HG03439 (cell line): ENCODE measurements around the gene RIMS4.

Experiments used
- ATAC-seq: cut with Tn5 transposase; IDR thresholded peaks from one replicate; pipeline ENCODE4 v1.9.1; 2021; ENCODE audit warnings: mild to moderate bottlenecking, moderate library complexity; ENCODE audit not compliant: unreplicated experiment

RIMS4 gene

DNA sequence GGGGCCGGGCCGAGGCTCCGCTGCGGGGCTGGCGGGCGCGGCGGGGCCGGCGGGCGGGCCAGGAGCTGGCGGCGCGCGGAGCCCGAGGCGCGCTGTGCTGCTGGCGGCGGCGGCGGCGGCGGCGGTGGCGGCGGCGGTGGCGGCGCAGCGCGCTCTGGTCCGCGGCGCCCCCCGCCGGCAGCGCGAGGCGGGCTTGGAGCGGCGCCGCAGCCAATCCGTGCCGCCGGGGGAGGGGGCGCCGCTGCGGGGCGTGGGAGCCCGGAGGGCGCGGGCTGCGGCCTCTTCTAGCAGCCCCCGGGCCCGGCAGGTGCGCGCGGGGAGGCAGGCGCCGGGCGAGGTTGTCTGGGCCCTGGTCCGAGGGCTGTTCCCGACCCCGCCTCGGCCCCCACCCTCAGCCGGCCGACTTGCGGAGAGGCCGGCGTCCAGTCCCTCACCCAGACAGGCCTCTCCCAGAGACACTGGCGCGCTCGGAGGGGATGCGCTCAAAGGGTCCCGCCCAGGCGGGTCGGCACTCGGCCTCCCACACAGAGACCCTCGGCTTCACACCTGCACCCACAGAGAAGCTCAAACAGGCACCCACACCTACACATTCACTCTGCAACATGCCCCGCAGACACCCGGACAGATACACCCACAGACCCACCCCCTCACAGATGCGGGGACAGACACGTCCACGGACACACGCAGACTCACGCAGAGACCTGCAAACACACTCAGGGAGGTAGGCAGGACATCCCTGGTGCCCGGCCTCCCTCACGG, at the start of gene RIMS4:
Gene RIMS4 (minus strand): TSS at position 156 of the 759 bp plus-strand sequence. CDS start 275 bp downstream, outside the sequence.
- no peak for ATAC-seq

DNA sequence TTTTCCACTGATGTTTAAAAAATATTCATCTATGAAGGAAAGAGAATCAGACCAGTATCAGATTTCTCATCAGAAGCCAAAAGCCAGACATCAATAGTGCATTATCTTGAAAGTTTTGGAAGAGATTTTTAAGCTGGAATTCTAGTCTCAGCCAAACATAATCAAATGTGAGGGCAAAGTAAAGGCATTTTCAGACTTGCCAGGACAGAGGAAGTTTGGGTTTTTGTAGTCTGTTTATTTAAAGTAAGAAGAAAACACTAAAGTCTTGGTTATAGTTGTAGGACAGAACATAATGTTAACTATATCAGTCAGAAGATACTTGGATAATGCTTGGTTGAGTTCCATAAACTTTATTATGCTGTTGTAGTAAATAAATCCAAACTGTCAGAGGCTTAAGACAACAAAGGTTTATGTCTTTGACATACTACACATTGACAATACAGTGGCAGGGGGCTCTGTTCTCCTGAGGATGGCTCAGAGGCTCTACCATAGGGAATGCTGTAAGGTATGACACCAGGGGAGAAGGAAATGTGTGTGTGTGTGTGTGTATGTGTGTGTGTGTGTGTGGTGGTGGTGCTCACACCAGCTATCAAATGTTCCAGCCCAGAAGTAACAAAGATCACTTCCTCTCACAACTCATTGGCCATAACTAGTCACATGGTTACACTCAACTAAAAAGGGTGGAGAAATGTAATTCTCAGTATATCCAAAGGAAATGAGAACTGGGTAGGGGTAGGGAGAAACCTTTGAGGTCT, 48.4 kb upstream of the RIMS4 start:
- ATAC-seq, result no peak

DNA sequence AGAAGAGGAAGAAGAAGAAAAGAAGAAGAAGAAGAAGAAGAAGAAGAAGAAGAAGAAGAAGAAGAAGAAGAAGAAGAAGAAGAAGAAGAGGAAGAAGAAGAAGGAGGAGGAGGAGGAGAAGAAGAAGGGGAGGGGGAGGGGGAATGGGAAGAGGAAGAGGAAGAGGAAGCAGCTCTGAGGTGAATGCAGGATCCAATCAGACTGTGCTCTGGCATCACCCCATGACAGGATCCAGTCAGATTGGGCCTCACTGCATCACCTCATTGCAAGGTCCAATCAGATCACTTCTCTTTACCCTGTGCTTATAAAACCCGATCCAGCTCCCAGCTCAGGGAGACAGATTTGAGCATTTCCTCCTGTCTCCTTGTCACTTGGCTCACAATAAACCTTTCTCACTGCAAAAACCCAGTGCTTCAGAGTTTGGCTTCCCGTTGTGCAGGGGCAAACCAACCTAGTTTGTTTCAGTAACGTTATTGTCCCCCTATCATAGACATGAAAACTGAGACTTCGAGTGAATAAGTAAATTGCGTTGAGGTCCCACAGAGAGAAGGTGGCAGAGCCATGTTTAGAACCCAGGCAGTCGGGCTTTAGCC, 46.6 kb upstream of the RIMS4 start:
- no peak for ATAC-seq

- no peak for ATAC-seq
Observed at GRCh38 chr20:44856442-44856841, 46.1 kb upstream of the RIMS4 start.

- ATAC-seq, result no peak
Observed at GRCh38 chr20:44851545-44851944, 41.2 kb upstream of the RIMS4 start.

DNA sequence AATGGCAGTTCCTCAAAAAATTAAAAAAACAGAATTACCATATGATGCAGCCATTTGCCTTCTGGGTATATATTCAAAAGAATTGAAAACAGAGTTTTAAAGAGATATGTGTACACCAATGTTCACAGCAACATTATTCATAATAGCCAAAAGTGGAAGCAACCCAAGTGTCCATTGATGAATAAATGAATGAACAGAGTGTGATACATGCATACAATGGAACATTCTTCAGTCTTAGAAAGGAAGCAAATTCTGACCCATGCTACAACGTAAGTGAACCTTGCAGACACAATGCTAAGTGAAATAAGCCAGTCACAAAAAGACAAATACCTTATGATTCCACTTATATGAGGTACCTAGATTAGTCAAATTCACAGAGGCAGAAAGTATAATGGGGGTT, 40.5 kb upstream of the RIMS4 start:
- no peak for ATAC-seq

- no peak for ATAC-seq
Observed at GRCh38 chr20:44850272-44850671, 39.9 kb upstream of the RIMS4 start.

DNA sequence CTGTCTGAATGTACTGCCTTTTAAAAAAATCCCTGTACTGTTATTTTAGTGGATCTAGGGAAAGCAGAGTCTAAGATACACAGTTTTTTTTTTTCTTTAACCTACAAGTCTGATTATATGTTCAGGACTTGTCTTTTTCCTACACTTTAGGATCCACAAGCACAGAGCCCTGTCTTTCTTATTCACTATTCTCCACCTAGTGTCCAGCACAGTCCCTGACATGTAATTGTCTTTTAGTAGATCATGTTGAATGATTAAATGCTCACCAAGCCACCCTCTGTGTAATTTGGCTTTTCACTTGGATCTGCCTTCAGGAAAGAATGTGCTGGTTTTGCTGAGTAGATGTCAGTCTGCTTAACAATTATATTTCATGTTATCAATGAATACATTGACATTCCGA, 39.4 kb upstream of the RIMS4 start:
- no peak for ATAC-seq

GRCh38 chr20:44848254-44849015, 38.1 kb upstream of the RIMS4 start:
- ATAC-seq, result no peak

DNA sequence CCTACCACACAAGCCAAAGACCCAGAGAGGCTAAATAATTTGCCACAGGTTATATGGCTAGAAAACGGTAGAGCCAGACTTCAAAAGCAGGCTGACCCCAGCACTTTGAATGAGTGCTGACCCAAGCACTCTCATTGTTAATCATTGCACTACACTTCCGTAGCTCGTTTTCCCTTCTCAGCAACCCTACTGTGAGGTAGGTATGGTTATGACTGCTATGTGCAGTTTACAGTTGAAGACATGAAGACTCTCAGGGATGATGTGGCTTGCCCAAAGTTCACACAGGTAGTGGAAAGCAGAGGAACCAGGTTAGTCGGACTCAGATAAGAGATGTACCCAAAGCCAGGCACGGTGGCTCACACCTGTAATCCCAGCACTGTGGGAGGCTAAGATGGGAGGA, 33.5 kb upstream of the RIMS4 start:
- ATAC-seq, result no peak

- no peak for ATAC-seq
Observed at GRCh38 chr20:44841955-44842354, 31.6 kb upstream of the RIMS4 start.

DNA sequence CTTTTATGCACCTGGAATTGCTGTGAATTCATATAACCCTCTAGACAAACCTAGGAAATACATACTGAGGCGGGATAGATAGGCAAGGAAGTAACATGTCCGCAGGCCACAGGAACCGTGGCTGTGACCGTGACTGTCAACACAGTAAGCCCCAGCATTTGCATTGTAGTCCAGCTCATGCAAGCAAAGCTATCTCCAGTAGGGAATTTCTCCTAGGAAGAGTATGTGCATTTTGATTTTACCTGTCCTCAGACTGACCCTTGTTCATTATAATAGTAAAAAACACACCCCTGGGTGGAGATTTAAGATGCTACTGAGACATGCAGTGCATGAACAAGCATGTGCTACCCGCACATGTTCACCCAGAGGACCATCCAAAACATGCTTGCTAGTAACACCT, 30.5 kb upstream of the RIMS4 start:
- ATAC-seq, result no peak

- ATAC-seq, result no peak
Observed at GRCh38 chr20:44839481-44839880, 29.1 kb upstream of the RIMS4 start.

GRCh38 chr20:44838521-44838920, 28.2 kb upstream of the RIMS4 start:
- ATAC-seq, result no peak

DNA sequence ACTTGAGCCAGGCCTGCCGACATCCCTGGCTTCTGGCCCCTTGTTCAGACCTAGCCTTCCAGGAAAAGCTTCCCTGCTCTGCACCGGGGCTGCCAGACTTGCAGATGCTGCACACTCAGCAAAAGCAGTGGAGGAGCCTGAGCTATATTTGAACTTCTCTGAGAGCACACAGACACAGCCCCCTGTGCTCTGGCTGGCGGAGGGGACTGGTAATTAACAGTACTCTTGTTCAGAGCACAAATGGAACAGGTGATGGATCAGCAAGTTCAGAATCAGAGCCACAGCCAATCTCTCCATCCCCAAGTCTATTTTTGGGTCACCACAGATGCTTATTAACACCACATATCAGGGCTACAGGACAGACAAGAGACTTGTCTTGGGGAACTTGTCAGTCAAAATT, 27.6 kb upstream of the RIMS4 start:
- ATAC-seq, result no peak

- no peak for ATAC-seq
Observed at GRCh38 chr20:44836601-44837120, 26.3 kb upstream of the RIMS4 start.

GRCh38 chr20:44835661-44836221, 25.4 kb upstream of the RIMS4 start:
- no peak for ATAC-seq

GRCh38 chr20:44835116-44835515, 24.8 kb upstream of the RIMS4 start:
- ATAC-seq, result no peak

DNA sequence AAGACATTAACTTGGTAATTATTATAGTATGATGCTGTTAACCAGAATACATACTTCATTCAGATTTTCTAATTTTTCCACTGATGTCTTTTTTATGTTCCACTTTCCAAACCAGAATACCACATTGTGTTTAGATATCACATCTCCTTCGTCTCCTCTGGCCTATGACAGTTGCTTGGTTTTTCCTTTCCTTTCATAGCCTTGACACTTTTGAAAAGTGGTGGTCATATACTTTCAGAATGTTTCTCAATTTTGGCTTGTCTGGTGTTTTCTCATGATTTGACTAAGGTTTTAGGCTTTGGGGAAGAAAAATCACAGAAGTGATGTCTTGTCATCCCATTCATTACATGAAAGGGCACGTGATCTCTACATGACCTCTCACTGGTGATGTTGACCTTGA, 24.3 kb upstream of the RIMS4 start:
- no peak for ATAC-seq

DNA sequence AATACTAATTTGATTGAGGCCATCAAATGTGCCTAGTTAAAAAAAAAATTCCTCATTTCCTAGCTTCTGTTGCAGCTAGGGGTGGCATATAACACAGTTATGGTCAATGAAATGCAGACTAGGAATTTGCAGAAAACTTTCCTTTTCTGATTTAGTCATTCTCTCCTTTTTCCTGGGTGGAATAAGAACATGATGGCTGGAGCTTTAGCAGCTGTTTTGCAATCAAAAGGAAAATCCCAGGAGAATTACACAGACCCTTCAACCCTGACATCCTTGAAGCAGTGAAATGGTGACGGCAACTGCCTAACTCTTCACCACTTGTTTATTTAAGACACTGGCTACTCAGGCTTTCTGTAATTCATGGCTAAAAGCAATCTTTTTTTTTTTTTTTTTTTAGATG, 23.1 kb upstream of the RIMS4 start:
- ATAC-seq, result no peak

DNA sequence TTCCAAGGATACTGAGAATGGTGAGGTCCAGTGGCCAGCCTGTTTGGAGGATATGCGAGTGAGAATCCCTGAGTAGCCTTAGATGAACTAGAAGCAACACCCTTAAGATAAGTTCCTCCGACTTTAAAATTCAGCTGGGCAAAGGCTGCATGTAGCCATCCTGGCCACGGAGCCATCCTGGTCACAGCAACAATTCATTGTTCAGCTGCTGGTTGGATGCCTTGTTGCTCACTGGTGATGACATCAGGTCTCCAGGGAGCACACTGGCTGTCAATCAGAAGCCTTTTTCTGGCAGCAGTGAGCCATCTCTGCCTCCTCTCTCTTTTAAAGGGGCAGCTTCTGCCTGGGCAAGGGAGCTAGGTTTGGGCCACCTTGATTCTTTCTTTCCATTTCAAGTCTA, 22.4 kb upstream of the RIMS4 start:
- no peak for ATAC-seq
